WTC11 (cell line): ENCODE data around the gene PASD1.

Source experiments
- EMX1 ChIP-seq: fragments of 250-450 bp; sonication (Bioruptor Pico); IDR thresholded peaks from 2 replicates; pipeline ENCODE4 v1.8.0; 2021; ENCODE audit warnings: mild to moderate bottlenecking
- ESRRA ChIP-seq: sonication (generic); formaldehyde crosslinking; IDR thresholded peaks from 2 replicates; pipeline ENCODE4 v1.8.1; 2022; ENCODE audit warnings: mild to moderate bottlenecking, missing genetic modification reagents, borderline replicate concordance
- FOXK1 ChIP-seq: sonication (generic); formaldehyde crosslinking; IDR thresholded peaks from 2 replicates; pipeline ENCODE4 v1.8.0; 2022; ENCODE audit warnings: mild to moderate bottlenecking, moderate library complexity, missing genetic modification reagents
- JAZF1 ChIP-seq: fragments of 250-450 bp; sonication (Bioruptor Pico); IDR thresholded peaks from 2 replicates; pipeline ENCODE4 v1.9.0; 2021; ENCODE audit warnings: moderate library complexity, mild to moderate bottlenecking, inconsistent platforms
- JUN ChIP-seq: sonication (generic); formaldehyde crosslinking; IDR thresholded peaks from 2 replicates; pipeline ENCODE4 v1.8.0; 2023; ENCODE audit warnings: mild to moderate bottlenecking, missing genetic modification reagents
- SMAD3 ChIP-seq: sonication (generic); formaldehyde crosslinking; IDR thresholded peaks from 2 replicates; pipeline ENCODE4 v1.8.0; 2022; ENCODE audit warnings: missing genetic modification reagents, mild to moderate bottlenecking, borderline replicate concordance
- SP1 ChIP-seq: sonication (generic); formaldehyde crosslinking; conservative IDR thresholded peaks from 2 replicates; pipeline ENCODE4 v1.8.1; 2022; ENCODE audit warnings: missing genetic modification reagents
- TF ChIP-seq, protein P1 (sequence below): fragments of 200-600 bp; IDR thresholded peaks from 2 replicates; pipeline ENCODE4 v1.8.0; 2022; ENCODE audit warnings: antibody characterized with exemption
- TF ChIP-seq, protein P2 (sequence below): sonication (generic); formaldehyde crosslinking; IDR thresholded peaks from 2 replicates; pipeline ENCODE4 v1.8.0; 2022; ENCODE audit warnings: missing genetic modification reagents
- TF ChIP-seq, protein P3 (sequence below): sonication (generic); formaldehyde crosslinking; IDR thresholded peaks from 2 replicates; pipeline ENCODE4 v1.8.0; 2022; ENCODE audit warnings: mild to moderate bottlenecking, missing genetic modification reagents
- TF ChIP-seq, protein P4 (sequence below): sonication (generic); formaldehyde crosslinking; conservative IDR thresholded peaks from 2 replicates; pipeline ENCODE4 v1.8.1; 2022; ENCODE audit warnings: mild to moderate bottlenecking, missing genetic modification reagents
- TF ChIP-seq, protein P5 (sequence below): fragments of 250-450 bp; sonication (Bioruptor Pico); IDR thresholded peaks from 2 replicates; pipeline ENCODE4 v1.9.0; 2021; ENCODE audit warnings: mild to moderate bottlenecking, borderline replicate concordance

DNA sequence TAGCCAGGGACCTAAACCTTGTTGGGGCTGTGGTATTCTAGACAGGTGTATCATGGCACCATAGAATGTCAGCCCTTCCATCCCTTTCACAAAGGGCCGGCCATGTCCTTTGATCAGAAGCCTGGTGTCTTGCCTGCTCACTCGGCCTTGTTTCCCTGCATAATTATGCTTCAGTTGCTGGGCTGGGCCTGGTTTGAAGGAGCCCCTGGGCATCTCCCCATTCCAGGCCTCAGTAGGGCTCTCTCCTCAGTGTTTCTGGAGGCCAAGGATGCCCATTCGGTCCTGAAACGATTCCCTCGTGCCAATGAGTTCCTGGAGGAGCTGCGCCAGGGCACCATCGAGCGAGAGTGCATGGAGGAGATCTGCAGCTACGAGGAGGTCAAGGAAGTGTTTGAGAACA, 136.3 kb downstream of the PASD1 start:
- TF ChIP-seq, protein P1, sequence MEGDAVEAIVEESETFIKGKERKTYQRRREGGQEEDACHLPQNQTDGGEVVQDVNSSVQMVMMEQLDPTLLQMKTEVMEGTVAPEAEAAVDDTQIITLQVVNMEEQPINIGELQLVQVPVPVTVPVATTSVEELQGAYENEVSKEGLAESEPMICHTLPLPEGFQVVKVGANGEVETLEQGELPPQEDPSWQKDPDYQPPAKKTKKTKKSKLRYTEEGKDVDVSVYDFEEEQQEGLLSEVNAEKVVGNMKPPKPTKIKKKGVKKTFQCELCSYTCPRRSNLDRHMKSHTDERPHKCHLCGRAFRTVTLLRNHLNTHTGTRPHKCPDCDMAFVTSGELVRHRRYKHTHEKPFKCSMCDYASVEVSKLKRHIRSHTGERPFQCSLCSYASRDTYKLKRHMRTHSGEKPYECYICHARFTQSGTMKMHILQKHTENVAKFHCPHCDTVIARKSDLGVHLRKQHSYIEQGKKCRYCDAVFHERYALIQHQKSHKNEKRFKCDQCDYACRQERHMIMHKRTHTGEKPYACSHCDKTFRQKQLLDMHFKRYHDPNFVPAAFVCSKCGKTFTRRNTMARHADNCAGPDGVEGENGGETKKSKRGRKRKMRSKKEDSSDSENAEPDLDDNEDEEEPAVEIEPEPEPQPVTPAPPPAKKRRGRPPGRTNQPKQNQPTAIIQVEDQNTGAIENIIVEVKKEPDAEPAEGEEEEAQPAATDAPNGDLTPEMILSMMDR = no peak
- TF ChIP-seq SMAD3 (CRISPR knock-in tag) = no peak
- no peak for TF ChIP-seq JUN (CRISPR knock-in tag)
- TF ChIP-seq FOXK1 (CRISPR knock-in tag) = no peak
- TF ChIP-seq, protein P2, sequence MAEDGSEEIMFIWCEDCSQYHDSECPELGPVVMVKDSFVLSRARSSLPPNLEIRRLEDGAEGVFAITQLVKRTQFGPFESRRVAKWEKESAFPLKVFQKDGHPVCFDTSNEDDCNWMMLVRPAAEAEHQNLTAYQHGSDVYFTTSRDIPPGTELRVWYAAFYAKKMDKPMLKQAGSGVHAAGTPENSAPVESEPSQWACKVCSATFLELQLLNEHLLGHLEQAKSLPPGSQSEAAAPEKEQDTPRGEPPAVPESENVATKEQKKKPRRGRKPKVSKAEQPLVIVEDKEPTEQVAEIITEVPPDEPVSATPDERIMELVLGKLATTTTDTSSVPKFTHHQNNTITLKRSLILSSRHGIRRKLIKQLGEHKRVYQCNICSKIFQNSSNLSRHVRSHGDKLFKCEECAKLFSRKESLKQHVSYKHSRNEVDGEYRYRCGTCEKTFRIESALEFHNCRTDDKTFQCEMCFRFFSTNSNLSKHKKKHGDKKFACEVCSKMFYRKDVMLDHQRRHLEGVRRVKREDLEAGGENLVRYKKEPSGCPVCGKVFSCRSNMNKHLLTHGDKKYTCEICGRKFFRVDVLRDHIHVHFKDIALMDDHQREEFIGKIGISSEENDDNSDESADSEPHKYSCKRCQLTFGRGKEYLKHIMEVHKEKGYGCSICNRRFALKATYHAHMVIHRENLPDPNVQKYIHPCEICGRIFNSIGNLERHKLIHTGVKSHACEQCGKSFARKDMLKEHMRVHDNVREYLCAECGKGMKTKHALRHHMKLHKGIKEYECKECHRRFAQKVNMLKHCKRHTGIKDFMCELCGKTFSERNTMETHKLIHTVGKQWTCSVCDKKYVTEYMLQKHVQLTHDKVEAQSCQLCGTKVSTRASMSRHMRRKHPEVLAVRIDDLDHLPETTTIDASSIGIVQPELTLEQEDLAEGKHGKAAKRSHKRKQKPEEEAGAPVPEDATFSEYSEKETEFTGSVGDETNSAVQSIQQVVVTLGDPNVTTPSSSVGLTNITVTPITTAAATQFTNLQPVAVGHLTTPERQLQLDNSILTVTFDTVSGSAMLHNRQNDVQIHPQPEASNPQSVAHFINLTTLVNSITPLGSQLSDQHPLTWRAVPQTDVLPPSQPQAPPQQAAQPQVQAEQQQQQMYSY = no peak
- no peak for TF ChIP-seq EMX1 (CRISPR knock-in tag)
- no peak for TF ChIP-seq SP1
- TF ChIP-seq ESRRA (CRISPR knock-in tag) = no peak
- TF ChIP-seq, protein P3, sequence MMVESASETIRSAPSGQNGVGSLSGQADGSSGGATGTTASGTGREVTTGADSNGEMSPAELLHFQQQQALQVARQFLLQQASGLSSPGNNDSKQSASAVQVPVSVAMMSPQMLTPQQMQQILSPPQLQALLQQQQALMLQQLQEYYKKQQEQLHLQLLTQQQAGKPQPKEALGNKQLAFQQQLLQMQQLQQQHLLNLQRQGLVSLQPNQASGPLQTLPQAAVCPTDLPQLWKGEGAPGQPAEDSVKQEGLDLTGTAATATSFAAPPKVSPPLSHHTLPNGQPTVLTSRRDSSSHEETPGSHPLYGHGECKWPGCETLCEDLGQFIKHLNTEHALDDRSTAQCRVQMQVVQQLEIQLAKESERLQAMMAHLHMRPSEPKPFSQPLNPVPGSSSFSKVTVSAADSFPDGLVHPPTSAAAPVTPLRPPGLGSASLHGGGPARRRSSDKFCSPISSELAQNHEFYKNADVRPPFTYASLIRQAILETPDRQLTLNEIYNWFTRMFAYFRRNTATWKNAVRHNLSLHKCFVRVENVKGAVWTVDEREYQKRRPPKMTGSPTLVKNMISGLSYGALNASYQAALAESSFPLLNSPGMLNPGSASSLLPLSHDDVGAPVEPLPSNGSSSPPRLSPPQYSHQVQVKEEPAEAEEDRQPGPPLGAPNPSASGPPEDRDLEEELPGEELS (CRISPR knock-in tag) = no peak
- TF ChIP-seq, protein P4, sequence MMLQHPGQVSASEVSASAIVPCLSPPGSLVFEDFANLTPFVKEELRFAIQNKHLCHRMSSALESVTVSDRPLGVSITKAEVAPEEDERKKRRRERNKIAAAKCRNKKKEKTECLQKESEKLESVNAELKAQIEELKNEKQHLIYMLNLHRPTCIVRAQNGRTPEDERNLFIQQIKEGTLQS = no peak
- TF ChIP-seq, protein P5, sequence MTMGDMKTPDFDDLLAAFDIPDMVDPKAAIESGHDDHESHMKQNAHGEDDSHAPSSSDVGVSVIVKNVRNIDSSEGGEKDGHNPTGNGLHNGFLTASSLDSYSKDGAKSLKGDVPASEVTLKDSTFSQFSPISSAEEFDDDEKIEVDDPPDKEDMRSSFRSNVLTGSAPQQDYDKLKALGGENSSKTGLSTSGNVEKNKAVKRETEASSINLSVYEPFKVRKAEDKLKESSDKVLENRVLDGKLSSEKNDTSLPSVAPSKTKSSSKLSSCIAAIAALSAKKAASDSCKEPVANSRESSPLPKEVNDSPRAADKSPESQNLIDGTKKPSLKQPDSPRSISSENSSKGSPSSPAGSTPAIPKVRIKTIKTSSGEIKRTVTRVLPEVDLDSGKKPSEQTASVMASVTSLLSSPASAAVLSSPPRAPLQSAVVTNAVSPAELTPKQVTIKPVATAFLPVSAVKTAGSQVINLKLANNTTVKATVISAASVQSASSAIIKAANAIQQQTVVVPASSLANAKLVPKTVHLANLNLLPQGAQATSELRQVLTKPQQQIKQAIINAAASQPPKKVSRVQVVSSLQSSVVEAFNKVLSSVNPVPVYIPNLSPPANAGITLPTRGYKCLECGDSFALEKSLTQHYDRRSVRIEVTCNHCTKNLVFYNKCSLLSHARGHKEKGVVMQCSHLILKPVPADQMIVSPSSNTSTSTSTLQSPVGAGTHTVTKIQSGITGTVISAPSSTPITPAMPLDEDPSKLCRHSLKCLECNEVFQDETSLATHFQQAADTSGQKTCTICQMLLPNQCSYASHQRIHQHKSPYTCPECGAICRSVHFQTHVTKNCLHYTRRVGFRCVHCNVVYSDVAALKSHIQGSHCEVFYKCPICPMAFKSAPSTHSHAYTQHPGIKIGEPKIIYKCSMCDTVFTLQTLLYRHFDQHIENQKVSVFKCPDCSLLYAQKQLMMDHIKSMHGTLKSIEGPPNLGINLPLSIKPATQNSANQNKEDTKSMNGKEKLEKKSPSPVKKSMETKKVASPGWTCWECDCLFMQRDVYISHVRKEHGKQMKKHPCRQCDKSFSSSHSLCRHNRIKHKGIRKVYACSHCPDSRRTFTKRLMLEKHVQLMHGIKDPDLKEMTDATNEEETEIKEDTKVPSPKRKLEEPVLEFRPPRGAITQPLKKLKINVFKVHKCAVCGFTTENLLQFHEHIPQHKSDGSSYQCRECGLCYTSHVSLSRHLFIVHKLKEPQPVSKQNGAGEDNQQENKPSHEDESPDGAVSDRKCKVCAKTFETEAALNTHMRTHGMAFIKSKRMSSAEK = no peak
- TF ChIP-seq JAZF1 (CRISPR knock-in tag) = no peak
